SW480 (cell line): ENCODE results near the gene FDX2.
A peak's percentile ranks its signal among the peaks of the same experiment; 100 is the strongest.
"Not testable (repeated sequence)": the region's sequence is repeated elsewhere in the genome, so short reads cannot be mapped to it uniquely, and the experiment has no call there.

ENCODE experiments used
- DNase-seq: peaks from one replicate; pipeline ENCODE4 v3.0.0-alpha.2; 2016; ENCODE audit warnings: low spot score

Gene FDX2

GRCh38 chr19:10315335-10316214 is at the start of gene FDX2:
Gene FDX2, minus strand, starts transcription at chr19:10316015. Its CDS starts 19 bp downstream, at chr19:10315996.
- peak; percentile 89 for DNase-seq

- DNase-seq: no peak
Measured at GRCh38 chr19:10365518-10365917, 49.7 kb upstream of the FDX2 start.

- no peak for DNase-seq
Measured at GRCh38 chr19:10364644-10365043, 48.8 kb upstream of the FDX2 start.

GRCh38 chr19:10363789-10364281 is 48.0 kb upstream of the FDX2 start:
- no peak for DNase-seq

- DNase-seq: no peak
Measured at GRCh38 chr19:10362259-10362658, 46.4 kb upstream of the FDX2 start.

- no peak for DNase-seq
Measured at GRCh38 chr19:10361569-10362011, 45.8 kb upstream of the FDX2 start.

- DNase-seq: no peak
Measured at GRCh38 chr19:10356431-10356830, 40.6 kb upstream of the FDX2 start.

- no peak for DNase-seq
Measured at GRCh38 chr19:10353793-10354391, 38.1 kb upstream of the FDX2 start.

GRCh38 chr19:10352764-10353671 is 37.2 kb upstream of the FDX2 start:
- no peak for DNase-seq

GRCh38 chr19:10346509-10346908 is 30.7 kb upstream of the FDX2 start:
- no peak for DNase-seq

GRCh38 chr19:10344780-10345179 is 29.0 kb upstream of the FDX2 start:
- no peak for DNase-seq

- no peak for DNase-seq
Measured at GRCh38 chr19:10343495-10343894, 27.7 kb upstream of the FDX2 start.

GRCh38 chr19:10339977-10340376 is 24.2 kb upstream of the FDX2 start:
- DNase-seq: no peak

GRCh38 chr19:10339380-10339960 is 23.7 kb upstream of the FDX2 start, which contains the start of gene ICAM3:
Gene ICAM3, minus strand, starts transcription at chr19:10339624. Its CDS starts 10 bp downstream, at chr19:10339614.
- DNase-seq: no peak

- no peak for DNase-seq
Measured at GRCh38 chr19:10338940-10339339, 23.1 kb upstream of the FDX2 start.

- DNase-seq: not testable (repeated sequence)
Measured at GRCh38 chr19:10336725-10337124, 20.9 kb upstream of the FDX2 start.

- DNase-seq: no peak
Measured at GRCh38 chr19:10335352-10335985, 19.7 kb upstream of the FDX2 start.

- peak; percentile 90 for DNase-seq
Measured at GRCh38 chr19:10334588-10335351, 19.0 kb upstream of the FDX2 start.

GRCh38 chr19:10333758-10334587 is 18.2 kb upstream of the FDX2 start:
- peak; percentile 70 for DNase-seq
